ENCODE results near the gene DEPP1. TPM values are rescaled to one million over a fixed set of nuclear protein-coding genes. Genes with fewer than 3 reads are reported as not detected.

Gene DEPP1
- total RNA-seq, 1 donor from 2014 or later: 33.0 TPM

GRCh38 chr10:44982496-44982895, 3.9 kb upstream of the DEPP1 start:
- intact Hi-C loops (cut with DNase I): no loop called here
- DNase-seq (ENCODE audit: missing footprints) (peak; percentile 37), ATAC-seq (no peak)

DNA sequence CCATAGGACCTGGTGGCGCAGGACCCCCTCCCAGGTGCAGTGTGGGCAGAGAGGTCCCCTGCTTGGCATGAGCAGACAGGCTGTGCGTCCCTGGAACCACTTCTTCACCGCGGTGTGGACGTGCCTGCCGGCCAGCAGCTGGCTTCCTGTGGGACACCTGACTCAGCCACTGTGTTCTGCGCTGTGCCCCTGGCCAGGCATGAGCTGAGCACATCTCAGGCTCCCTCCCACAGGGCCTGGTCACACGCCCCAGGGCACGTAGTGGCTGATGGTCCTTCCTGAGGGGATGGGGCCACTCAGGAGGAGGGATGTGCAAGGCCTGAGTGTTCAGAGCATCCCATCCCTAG, 3.5 kb upstream of the DEPP1 start:
- peak; percentile 14 for ATAC-seq
- intact Hi-C loops (cut with DNase I): no loop called here
- no peak for DNase-seq (ENCODE audit: missing footprints)

GRCh38 chr10:44981172-44982113, 2.8 kb upstream of the DEPP1 start:
- DNase-seq (ENCODE audit: missing footprints) (peak; percentile 80), ATAC-seq (peak; percentile 42)
- intact Hi-C loops (cut with DNase I): no loop called here

GRCh38 chr10:44980309-44981171, 1.9 kb upstream of the DEPP1 start:
- ATAC-seq: no peak
- intact Hi-C loops (cut with DNase I): no loop called here
- peak; percentile 63 for DNase-seq (ENCODE audit: missing footprints)

- intact Hi-C loops (cut with DNase I): loop anchor here (10.0 kb wide), 3 partner anchors 105 to 1295 kb away; no protein-coding TSS in a partner anchor
- DNase-seq (ENCODE audit: missing footprints): peak; percentile 57
These were observed 927 bp upstream of the DEPP1 start for GRCh38 chr10:44979281-44980191.

DNA sequence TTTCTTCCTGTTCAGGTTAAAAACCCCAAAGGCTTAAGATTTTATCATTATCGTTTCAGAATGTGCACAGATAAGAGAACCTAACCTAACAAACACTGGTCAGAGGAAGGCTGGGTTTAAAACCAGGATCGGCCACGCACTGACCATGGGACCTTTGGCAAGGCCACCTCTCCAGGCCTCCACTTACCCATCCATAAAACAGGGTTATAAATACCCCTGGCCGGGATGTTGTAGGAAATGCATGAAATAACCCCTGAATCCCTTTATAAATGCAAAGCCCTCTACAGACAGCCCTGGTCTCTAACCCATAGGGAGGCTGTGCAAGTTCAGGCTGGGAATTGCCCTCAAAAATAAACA, 418 bp downstream of the DEPP1 start:
- DNase-seq (ENCODE audit: missing footprints): no peak
- intact Hi-C loops (cut with DNase I): loop anchor here (1.0 to 10.0 kb wide), 4 partner anchors 18 to 1293 kb away; no protein-coding TSS in a partner anchor

More at GRCh38 chr10:44979281-44980191, 927 bp upstream of the DEPP1 start:
- no peak for ATAC-seq

GRCh38 chr10:44977287-44978212, 1.1 kb downstream of the DEPP1 start:
- peak; percentile 50 for DNase-seq (ENCODE audit: missing footprints)
- ATAC-seq: peak; percentile 6
- intact Hi-C loops (cut with DNase I): loop anchor here (1.0 to 10.0 kb wide), 5 partner anchors 17 to 1293 kb away; no protein-coding TSS in a partner anchor

More for the DNA sequence above, 418 bp downstream of the DEPP1 start:
- ATAC-seq: no peak

DNA sequence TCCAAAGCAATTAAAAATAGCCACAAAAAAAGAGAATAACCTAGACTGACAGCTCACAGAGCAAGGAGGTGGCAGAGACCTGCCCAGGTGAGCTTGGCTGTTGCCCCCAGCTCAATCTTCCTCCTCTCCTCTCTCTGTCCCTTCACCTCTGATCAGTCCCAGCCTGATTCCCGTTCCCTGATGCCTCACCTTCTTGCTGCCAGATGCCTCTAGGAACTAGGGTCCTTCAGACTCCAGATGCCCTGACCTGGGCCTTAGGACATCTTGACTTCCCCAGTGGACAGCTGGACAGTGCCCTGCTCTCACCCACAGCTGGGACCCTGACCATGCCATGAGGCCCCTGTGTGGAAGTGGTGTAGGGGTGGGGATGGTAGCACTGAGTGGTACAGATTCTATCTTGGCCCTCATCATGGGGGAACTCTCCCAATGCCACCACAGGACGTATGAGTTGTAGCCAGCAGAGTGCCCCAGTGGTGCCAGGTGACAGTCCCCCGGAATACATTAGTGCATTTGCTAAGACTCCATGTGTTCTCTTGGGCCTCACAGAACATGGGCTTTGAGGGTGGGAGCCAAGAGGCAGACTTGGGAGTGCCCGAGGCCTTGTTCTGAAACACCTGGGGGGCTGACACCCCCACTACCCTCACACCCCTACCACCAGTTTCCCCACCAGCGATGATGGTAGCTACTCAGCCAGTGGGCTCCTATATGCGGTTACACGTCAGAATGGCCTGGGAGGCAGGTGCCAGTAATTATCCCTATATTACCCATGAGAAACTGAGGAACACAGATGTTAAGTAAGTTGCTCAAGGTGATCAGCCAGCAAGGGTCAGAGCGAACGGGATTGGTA, 2.0 kb downstream of the DEPP1 start:
- DNase-seq (ENCODE audit: missing footprints): peak; percentile 18
- intact Hi-C loops (cut with DNase I): loop anchor here (2.0 to 10.0 kb wide), 4 partner anchors 16 to 1292 kb away; no protein-coding TSS in a partner anchor
- no peak for ATAC-seq

- DNase-seq (ENCODE audit: missing footprints) (peak; percentile 66), ATAC-seq (peak; percentile 3)
- intact Hi-C loops (cut with DNase I): loop anchor here (1.0 to 10.0 kb wide), 5 partner anchors 15 to 1291 kb away; no protein-coding TSS in a partner anchor
These were observed 2.9 kb downstream of the DEPP1 start for GRCh38 chr10:44975431-44976331.

DNA sequence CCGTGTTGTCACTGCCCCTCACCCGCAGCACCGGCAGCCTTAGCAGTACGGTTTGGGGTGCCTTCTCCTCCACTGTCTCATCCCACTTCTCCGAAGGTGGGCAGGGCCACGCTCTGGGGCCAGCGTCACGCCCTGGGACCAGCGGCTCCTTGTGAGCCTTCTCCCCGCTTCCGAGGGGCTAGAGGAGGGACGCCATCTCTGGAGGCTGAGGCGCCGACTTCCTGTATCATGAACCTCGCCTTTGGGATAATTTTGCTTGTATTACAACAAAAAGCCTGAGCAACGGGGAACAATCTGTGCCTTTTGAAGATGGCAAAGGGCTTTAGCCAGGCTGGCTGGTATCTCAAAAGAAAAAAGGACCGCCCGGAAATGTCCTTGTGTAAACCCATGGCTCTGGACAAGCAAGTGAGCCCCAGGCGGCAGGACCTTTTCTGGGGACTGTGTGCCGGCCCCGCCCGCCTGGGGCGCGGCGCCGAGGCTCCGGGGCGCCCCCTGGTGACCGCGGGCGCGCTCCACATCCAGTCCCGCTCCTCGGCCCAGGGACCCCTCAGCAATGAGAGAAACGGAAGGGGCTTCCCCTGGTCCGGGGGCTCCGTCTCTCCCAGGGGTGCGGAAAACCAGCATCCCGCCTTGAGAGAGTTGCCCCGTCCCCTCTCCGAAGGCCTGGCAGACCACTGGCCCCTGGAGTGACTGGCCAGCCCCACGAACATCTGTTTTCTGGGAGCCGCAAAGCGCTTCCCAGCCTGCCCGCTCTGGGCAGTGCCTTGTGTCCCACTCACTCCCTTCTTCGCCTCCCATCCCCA, 3.8 kb downstream of the DEPP1 start:
- intact Hi-C loops (cut with DNase I): loop anchor here (1.0 to 10.0 kb wide), 4 partner anchors 43 to 1290 kb away; no protein-coding TSS in a partner anchor
- ATAC-seq: peak; percentile 77
- peak; percentile 90 for DNase-seq (ENCODE audit: missing footprints)

GRCh38 chr10:44974082-44974627, 4.5 kb downstream of the DEPP1 start:
- ATAC-seq (no peak), DNase-seq (ENCODE audit: missing footprints) (peak; percentile 74)
- intact Hi-C loops (cut with DNase I): loop anchor here (10.0 kb wide), 3 partner anchors 99 to 1289 kb away; no protein-coding TSS in a partner anchor

DNA sequence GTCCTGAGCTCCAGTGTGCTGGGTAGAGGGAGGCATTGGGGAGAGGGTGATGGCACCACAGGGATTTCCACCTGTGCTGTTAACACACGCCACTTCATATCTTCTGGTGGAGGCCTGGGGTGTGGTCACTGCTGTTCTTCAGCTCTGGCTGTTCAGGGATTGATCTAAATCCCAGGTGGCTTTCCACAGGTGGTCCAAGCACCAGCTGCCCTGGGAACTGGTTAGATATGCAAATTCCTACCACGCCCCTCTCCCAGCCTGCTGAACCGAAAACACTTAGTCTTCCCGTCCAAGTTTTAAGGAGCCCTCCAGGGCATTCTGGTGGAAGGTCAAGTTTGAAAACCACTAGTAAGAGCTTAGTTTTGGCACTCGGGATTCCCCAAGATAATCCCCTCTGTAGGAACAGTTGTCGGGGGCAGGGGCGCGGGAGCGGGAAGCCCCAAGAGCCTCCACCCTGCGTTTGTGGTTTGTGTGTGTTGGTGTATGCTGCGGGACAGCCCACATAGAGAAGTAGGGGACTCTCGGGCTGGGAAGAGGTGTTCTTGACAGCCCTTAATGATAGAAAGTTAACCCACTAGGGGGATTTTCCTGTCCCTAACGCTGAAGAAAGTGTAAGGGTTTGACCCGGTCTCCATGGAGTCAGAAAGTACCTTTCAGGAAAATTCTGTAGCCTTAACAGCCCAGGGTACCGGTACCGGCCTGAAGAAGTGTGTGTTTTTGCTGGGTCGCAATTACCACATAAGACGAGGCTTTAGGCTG, 5.1 kb downstream of the DEPP1 start:
- intact Hi-C loops (cut with DNase I): loop anchor here (10.0 kb wide), 3 partner anchors 99 to 1289 kb away; no protein-coding TSS in a partner anchor
- peak; percentile 2 for DNase-seq (ENCODE audit: missing footprints)
- no peak for ATAC-seq

- intact Hi-C loops (cut with DNase I): loop anchor here (10.0 kb wide), 3 partner anchors 98 to 1288 kb away; no protein-coding TSS in a partner anchor
- DNase-seq (ENCODE audit: missing footprints): peak; percentile 64
- ATAC-seq: no peak
These were observed 5.7 kb downstream of the DEPP1 start for GRCh38 chr10:44972874-44973306.
